ENCODE measurements around the gene RAB40C.

- TF ChIP-seq CTCF (IDR thresholded peaks at IDR 0.05; ENCODE audit: insufficient read depth, low read length): no peak
- TF ChIP-seq POLR2AphosphoS5 (IDR thresholded peaks at IDR 0.05; ENCODE audit: low read depth): no peak
- no peak for TF ChIP-seq REST (IDR thresholded peaks at IDR 0.05; ENCODE audit: insufficient replicate concordance, low read depth)
Observed at GRCh38 chr16:659618-660017, 69.8 kb downstream of the RAB40C start.

Data from HL-60 (cell line).